Neural crest cell (in vitro differentiated cells): ENCODE data around the gene NUMA1. TPM values are rescaled to one million over a fixed set of nuclear protein-coding genes. Genes with fewer than 3 reads are reported as not detected.

Experiments used
- DNase-seq: peaks from one replicate; pipeline ENCODE4 v3.0.0; 2021; ENCODE audit warnings: low read depth, mixed read lengths, low spot score
- H3K27ac Mint-ChIP-seq: one replicate; pipeline ENCODE4 v1.8.0; 2021; ENCODE audit warnings: mild to moderate bottlenecking, mixed read lengths; ENCODE audit not compliant: unreplicated experiment
- H3K27me3 Mint-ChIP-seq: 2 replicates; pipeline ENCODE4 v1.8.0; 2021; ENCODE audit warnings: low read depth, mild to moderate bottlenecking, mixed read lengths
- H3K36me3 Mint-ChIP-seq: 2 replicates; pipeline ENCODE4 v1.8.0; 2021; ENCODE audit warnings: low read depth, mild to moderate bottlenecking, mixed read lengths
- H3K4me1 Mint-ChIP-seq: 2 replicates; pipeline ENCODE4 v1.8.0; 2021; ENCODE audit warnings: mixed read lengths
- H3K4me3 Mint-ChIP-seq: one replicate; pipeline ENCODE4 v1.8.0; 2021; ENCODE audit warnings: mild to moderate bottlenecking, mixed read lengths
- H3K9me3 Mint-ChIP-seq: 2 replicates; pipeline ENCODE4 v1.8.0; 2021; ENCODE audit warnings: mixed read lengths
- CTCF ChIP-seq: fragments of 200-600 bp; sonication (generic); conservative IDR thresholded peaks from 2 replicates; pipeline ENCODE4 v1.5.0; 2021; ENCODE audit warnings: antibody characterized with exemption, mild to moderate bottlenecking
- total RNA-seq: library from RNA; stranded (reverse); gene quantifications from 2 replicates; pipeline ENCODE4 v1.2.1, GENCODE V29; 2021

NUMA1 gene
- total RNA-seq, 1 donor from 2014 or later, result 179 TPM

DNA sequence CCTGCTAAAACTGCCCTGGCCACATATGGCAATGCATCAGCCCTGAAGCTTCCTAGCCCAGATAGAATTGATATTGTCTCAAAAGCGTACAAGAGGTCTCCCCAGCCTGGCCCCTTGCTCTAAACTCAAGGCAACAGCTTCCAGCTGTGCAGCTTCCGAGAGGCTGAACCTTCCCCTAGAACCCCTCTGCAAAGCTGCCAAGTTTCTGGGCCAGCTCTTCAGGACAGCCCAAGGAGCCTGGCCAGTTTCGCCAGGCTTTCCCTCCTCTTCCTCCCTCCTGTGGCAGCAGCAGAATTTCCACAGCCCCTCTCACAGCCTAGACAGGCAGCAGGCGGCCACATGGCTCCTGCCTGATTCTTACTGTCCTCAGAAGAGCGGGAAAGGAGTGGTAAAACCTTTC, 34.5 kb downstream of the NUMA1 start:
- no peak for DNase-seq
- H3K27me3 Mint-ChIP-seq, result no peaks in the 10 kb centered on the region
- H3K27ac Mint-ChIP-seq, result peak overlapping the region; percentile 35
- peaks cover 3% of the 10 kb centered on the region for H3K36me3 Mint-ChIP-seq
- peaks cover 14% of the 10 kb centered on the region for H3K4me1 Mint-ChIP-seq
- no peak overlapping the region for H3K4me3 Mint-ChIP-seq
- H3K9me3 Mint-ChIP-seq, result no peaks in the 10 kb centered on the region
- no peak for TF ChIP-seq CTCF

DNA sequence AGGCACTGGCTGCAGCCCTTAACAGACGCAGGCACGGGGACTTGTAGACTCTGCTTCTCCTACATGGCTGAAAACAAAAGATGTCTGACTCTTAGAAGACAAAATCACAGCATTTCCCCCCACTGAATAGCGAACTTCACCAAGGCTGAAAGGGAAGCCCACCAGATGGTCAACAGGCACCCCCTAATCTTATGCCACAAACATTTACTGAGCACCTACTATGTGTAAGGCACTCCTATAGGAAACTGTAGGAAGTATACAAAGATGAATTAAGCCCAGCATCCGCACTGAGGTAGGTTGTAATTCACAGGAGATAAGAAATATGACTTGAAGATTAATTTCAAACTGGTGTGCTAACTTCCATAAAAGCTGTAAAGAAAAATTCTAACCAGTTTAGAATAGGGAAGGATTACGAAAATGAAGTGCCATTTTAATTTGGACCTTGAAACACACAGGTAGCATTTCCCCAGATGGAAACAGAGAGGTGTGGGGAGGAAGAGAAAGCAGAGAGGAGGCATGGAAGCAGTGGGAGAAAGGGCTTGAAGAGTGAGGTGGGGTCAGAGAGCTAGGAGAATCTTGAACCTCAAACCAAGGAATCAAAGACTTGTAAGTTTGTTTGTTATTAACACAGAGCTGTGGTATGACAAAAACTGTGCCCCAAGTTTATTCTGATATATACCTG, 38.1 kb downstream of the NUMA1 start:
- no peak overlapping the region for H3K4me3 Mint-ChIP-seq
- peaks cover 3% of the 10 kb centered on the region for H3K36me3 Mint-ChIP-seq
- H3K9me3 Mint-ChIP-seq, result no peaks in the 10 kb centered on the region

DNA sequence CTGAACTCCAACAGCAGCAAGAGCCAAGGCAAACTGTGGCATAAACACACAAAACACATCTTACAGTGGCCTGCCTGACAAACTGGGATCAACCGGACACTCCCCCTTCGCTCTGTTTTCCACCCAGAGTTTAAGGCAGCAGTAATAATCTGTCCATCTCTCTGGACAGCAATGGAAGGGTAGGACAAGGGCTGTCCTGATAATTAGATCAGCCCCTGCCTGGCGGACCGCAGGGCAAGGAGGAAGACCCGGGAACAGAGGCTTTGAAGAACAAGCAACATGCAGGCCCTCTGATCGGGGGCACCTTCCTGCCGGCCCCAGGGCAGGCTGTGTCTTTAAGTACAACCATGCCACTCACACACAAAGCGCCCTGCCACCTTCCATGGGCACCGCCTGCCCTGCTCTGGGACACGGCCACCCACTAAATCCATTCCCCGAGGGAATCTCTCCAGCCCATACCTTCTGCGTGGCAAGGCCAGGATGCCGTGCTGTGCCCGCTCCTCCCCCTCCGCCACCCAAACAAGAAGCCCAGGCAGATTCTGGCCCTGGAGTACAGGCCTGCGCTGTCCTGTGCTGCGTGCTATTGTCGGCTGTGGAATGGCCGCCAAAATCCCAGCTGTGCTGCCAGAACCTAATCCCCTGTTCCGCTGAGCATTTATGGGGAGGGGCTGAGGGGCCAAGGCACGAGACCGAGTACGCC, 38.8 kb downstream of the NUMA1 start:
- Mint-ChIP-seq H3K4me3 (no peak overlapping the region), H3K36me3 (peaks cover 3% of the 10 kb centered on the region), H3K9me3 (no peaks in the 10 kb centered on the region), H3K27me3 (no peaks in the 10 kb centered on the region), H3K4me1 (peaks cover 9% of the 10 kb centered on the region), H3K27ac (no peak overlapping the region)
- no peak for TF ChIP-seq CTCF
- DNase-seq, result peak; percentile 34

More for the DNA sequence above, 38.1 kb downstream of the NUMA1 start:
- H3K4me1 Mint-ChIP-seq, result peaks cover 5% of the 10 kb centered on the region
- H3K27ac Mint-ChIP-seq, result no peak overlapping the region
- DNase-seq, result no peak
- no peaks in the 10 kb centered on the region for H3K27me3 Mint-ChIP-seq
- no peak for TF ChIP-seq CTCF

GRCh38 chr11:72040491-72041363, 39.6 kb downstream of the NUMA1 start:
- Mint-ChIP-seq H3K4me1 (peaks cover 9% of the 10 kb centered on the region), H3K27ac (no peak overlapping the region), H3K4me3 (no peak overlapping the region), H3K9me3 (no peaks in the 10 kb centered on the region), H3K27me3 (no peaks in the 10 kb centered on the region), H3K36me3 (peaks cover under 1% of the 10 kb centered on the region)
- no peak for TF ChIP-seq CTCF
- peak; percentile 54 for DNase-seq

DNA sequence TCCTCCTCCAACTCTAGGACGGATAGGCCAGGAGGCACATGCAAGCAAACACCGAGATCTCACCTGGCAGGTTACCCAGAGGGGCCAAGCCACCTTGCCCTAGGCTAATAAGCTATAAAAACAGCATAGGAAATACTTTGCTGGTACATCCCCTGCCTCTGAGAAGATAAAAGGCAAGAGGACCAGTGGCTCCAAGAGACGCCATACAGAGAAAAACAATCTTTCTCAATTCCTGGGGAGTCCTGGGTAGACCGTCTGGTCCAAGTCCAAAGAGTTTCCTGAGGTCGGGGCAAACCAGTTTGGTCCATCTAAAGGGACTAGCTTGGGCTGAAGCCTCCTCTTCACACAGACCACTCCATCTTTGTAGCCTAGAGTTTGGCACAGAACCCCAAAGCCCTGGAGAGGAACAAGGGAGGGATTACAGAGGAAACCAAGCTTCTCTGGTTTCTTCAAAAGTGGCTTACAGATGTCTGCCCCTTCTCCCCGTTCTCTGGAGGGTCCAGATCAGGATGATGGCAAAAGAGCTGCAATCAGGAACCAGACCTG, 40.4 kb downstream of the NUMA1 start:
- no peaks in the 10 kb centered on the region for H3K27me3 Mint-ChIP-seq

More for the DNA sequence above, 40.4 kb downstream of the NUMA1 start:
- TF ChIP-seq CTCF, result no peak
- Mint-ChIP-seq H3K4me1 (peaks cover 7% of the 10 kb centered on the region), H3K9me3 (no peaks in the 10 kb centered on the region), H3K36me3 (peaks cover 3% of the 10 kb centered on the region), H3K4me3 (no peak overlapping the region), H3K27ac (no peak overlapping the region)
- DNase-seq, result no peak
